Caki2 (cell line): ENCODE results near the gene SCPEP1. TPM values are rescaled to one million over a fixed set of nuclear protein-coding genes. Genes with fewer than 3 reads are reported as not detected.
"Not testable (repeated sequence)": the region's sequence is repeated elsewhere in the genome, so short reads cannot be mapped to it uniquely, and the experiment has no call there.

Experiments
- DNase-seq: peaks from one replicate; pipeline ENCODE4 v3.0.0-alpha.2; 2015; ENCODE audit warnings: low read depth
- in situ Hi-C: cut with HindIII; loops from 2 replicates; pipeline ENCODE4 v1.10.0; 2016; ENCODE audit warnings: low sequenced_read_pairs, low pct_unique_long_range_greater_than_20kb, mixed read lengths
- total RNA-seq: library from RNA; depleted of rRNA; stranded (reverse); fragments of >200 nt; shearing (Covaris generic); gene quantifications from 2 replicates; pipeline ENCODE4 v1.2.3, GENCODE V29; 2014; ENCODE audit warnings: low replicate concordance

SCPEP1 gene
- total RNA-seq, 1 experiment from 2014 or later, result 39.4 TPM

DNA sequence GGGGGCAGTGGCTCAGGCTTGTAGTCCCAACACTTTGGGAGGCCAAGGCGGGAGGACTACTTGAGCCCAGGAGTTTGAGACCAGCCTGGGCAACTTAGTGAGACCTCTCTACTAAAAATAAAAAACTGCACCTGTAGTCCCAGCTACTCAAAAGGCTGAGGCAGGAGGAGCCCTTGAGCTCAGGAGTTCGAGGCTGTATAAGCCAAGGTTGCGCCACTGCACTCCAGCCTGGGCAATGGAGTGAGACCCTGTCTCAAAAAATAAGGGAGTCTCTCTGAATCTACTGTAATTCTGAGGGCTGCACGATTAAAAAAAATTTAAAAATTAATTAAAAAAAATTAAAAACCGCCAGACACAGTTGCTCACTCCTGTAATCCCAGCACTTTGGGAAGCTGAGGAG, 20.9 kb upstream of the SCPEP1 start:
- DNase-seq, result no peak
- in situ Hi-C loops, result no loop called here

DNA sequence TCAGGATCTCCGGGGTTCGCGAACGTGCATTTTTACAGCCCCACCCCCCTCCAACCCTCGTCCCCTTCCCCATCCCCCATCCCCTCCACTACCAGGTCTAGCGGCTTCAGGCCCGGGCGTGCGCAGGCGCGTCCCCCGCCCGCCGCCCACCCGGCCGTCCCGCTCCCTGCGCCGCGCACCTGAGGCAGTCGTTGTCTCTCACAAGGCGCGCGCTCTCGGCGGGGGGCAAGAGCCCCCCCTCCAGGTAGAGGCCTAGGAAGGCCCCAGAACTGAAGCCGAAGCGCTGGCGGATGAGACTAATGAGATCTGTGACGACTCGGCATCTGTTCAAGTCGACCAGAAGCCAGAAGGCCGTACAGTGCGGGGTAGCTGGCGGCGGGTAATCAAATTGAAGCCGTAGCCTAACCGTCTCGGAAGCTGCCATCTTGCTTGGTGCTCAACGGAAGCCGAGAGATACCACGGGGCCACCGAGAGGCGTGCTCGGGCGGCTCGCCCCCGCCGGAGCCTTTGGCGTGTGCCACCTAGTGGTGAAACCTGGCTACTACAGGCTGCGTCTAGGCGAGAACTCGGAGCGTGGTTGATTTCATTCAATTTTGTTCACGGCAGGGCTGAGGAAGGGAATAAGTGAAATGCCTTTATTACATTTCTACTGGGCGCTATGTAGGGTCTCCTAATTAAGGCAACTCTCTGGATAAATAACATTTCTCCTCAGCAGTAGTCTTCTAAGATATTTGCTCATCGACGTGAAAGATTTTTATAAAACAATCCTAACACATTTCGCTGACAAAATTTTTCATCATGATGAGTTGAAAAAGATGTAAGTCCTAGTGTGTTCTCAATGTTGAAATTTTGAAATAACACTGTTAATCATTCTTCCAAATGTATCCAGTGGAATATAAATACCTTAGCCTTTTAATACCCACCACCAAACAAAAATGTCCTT, 17.1 kb upstream of the SCPEP1 start, which contains the start of gene COIL:
Gene COIL (minus strand): TSS at position 455 of the 943 bp plus-strand sequence. CDS start 31 bp downstream, at position 424.
- peak; percentile 85 for DNase-seq
- in situ Hi-C loops, result no loop called here

DNA sequence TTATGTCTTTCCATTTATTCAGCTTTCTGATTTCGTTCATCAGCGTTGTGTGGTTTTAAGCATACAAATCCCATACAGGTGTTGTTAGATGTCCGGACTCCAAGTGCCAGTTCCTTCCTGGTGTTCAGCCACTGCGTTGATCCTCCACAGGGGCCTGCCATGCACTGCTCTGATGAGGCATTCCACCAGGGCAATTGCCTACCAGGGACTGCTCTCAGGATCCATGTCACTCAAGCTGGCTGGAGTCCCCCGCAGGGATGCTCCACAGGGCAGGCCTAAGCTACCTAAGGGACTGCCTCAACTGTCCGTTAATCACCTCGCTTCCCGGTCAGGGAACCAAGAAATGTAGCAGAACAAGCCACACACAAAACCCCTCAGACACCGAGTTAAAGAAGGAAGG, 12.7 kb upstream of the SCPEP1 start:
- in situ Hi-C loops, DNase-seq: not testable (repeated sequence)

DNA sequence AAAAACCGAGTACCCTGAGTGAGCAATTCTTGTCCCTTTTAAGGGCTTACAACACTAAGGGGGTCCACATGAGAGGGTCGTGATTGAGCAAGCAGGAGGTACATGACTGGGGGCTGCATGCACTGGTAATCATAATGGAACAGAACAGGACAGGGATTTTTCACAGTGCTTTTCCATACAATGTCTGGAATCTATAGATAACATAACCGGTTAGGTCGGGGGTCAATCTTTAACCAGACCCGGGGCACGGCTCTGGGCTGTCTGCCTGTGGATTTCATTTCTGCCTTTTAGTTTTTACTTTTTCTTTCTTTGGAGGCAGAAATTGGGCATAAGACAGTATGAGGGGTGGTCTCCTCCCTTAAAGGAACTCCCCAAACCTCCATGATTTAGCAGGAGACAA, 12.2 kb upstream of the SCPEP1 start:
- DNase-seq, in situ Hi-C loops: not testable (repeated sequence)

DNA sequence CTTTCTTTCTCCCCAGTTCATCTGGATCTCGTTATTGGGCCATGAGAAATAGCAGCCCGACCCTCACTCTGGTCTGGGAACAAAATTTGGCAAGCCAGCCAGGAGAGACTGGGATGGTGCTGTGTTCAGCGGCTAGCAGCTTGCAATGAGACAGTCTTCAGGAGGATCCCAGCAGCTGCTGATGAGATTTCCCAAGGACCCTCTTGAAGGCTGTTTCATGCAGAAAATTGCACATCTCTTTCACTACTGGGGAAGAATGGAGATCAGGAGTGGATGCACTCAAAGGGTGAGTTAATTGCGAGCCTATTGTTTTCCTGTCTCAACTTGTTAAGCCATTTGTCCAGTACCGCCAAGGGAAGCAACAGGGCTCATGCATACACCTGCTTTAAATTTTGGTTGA, 11.6 kb upstream of the SCPEP1 start:
- no peak for DNase-seq
- in situ Hi-C loops, result no loop called here

DNA sequence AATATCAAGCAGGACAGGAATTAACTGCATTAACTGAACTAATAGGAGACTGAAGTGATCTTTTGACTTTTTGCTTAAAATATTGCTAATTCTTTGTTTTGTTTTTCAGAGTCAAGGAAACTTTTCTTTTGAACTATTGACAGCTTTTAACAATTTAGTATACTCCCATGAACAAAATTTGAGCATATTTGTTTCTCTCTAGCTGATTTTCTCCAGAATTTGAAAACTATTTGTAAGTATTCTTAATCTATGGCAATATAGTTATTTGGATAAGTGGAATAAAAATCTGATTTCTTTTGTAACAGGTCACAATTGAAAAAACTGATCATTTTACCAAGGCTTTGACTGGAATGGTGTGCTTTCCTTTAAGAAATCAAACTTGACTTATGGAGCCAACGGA, 7.0 kb upstream of the SCPEP1 start:
- in situ Hi-C loops, result no loop called here
- DNase-seq, result no peak

DNA sequence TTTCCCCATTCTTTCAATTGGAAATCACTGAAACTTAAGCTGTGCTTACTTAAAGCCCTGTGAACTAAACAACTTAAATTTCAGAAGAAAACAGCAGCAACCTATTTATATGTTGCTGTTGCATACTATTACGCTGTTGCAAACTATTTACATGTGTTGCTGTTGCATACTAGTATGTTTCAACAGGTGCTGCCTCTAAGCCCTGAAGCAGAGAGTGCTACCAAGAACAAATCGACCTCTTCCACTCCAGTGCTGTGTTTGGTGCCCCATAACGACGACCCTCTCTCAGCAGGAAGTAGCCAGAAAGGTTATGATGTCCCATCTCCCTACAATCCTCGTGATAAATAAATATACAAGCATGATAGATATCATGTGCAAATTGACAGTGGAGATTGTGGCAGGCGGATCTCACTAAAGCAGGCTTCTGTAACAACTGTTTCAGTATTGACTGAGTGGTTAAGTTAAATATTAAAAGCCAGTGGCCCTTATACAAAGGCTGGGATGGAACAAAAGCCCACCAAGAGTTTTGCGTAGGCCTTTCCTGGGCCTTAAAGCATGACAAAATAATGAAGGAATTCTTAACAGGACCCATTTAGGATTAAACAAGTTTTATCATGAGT, 5.7 kb upstream of the SCPEP1 start:
- in situ Hi-C loops, result no loop called here
- no peak for DNase-seq

DNA sequence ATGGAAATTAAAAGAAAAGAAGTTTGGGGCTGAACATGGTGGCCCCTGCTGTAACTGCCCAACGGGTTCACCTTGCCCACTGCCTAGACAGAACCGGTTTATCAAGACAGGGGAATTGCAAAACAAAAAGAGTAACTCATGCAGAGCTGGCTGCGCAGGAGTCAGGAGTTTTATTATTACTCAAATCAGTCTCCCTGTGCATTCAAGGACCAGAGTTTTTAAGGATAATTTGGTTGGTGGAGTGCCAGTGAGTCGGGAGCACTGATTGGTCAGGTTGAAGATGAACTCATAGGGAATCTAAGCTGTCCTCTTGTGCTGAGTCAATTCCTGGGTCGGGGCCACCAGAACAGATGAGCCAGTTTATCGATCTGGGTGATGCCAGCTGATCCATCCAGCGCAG, 4.4 kb upstream of the SCPEP1 start:
- in situ Hi-C loops, result no loop called here
- DNase-seq, result no peak

DNA sequence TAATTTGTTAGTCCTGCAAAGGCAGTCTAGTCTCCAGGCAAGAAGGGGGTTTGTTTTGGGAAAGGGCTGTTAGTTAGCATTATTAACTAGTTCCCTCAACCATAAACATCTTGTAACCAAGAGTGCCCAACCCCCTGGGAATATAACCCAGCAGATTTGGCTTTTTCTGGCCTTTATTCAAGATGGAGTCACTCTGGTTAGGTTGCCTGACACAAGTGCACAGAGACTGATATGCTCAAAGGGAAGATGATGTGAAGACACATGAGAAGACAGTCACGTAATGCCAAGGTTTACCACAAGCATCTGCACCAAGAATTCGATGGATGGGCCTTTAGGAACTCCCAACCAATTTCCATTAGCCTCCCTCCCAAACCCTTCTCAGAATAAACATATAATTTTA, 3.9 kb upstream of the SCPEP1 start:
- no peak for DNase-seq
- in situ Hi-C loops, result no loop called here

DNA sequence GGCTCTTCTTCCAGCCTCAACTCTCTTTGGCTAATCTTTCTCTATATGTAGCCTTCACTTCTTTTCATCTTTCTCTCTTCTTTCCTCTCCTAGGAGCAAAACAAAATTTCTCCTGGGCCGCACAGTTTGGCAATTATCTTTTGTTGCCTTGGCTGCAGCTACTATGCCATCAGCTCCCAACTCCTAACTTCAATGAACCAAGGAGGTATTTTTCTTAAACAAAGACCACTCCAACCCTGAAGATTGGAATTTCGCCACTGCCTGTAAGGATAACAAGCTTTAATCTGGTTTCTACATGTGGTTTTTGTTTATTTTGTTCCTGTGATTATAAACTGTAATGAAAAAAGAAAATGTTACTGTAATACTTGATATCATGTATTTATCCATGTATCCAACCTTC, 2.3 kb upstream of the SCPEP1 start:
- no peak for DNase-seq
- in situ Hi-C loops, result no loop called here

DNA sequence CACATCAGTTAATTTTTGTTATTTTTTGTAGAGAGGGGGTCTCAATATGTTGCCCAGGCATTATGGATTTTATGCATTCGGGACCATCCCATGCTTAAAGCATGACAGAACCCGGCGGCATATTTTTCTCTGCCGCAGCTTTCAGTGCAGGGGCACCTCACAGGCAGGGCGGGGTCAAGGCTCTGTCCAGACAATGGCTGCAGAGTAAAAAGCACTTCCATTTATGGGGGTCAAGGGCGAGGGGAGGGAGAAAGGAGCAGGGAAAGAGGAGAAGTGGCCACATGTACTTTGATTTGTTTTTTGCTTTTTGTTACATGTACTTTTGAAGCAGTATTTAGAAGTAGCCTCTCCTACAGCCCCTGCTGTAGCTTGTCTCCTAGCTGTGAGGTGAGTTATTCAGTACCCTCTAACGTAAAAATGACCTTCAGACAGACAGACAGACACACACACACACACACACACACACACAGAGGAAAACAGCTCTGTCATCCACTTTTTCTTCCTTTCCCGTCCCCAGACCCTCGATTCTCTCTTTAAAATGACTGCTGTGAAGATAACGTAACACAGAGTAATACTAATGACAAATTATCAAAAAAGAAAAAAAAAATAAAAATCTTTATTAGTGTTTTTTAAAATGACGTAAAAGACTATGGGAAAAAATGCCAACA, 856 bp upstream of the SCPEP1 start:
- DNase-seq, result no peak
- in situ Hi-C loops, result no loop called here

DNA sequence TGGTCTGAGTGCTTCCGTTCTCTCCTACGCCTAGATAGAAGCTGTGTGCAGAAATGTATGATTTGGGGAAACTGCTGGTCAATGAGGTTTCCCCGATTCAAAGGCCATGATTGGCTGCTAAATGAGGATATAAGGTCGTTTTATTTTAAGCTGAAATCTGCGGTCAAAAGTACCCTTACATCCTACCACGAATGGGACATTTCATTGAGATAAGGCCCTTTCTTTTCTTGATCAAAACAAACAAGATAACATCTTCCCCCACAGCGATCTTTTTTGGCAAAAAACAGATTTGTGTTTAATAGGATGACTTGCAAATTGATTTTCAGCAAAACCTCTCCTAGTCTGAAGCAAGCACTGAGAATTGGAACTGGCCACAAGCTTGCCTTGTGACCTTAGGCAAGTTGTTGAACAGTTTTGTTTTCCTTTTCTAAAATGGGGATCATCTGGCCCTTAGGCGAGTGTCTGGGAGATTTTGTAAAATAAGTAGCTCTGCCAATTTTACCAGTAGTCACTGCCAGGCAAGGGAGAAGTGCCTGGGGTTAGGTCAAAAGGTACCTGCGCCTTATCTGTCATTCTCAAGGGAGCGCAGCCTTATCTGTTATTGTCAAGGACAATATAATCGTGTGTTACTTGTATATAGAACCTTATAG, 635 bp downstream of the SCPEP1 start:
- no peak for DNase-seq
- in situ Hi-C loops, result no loop called here

DNA sequence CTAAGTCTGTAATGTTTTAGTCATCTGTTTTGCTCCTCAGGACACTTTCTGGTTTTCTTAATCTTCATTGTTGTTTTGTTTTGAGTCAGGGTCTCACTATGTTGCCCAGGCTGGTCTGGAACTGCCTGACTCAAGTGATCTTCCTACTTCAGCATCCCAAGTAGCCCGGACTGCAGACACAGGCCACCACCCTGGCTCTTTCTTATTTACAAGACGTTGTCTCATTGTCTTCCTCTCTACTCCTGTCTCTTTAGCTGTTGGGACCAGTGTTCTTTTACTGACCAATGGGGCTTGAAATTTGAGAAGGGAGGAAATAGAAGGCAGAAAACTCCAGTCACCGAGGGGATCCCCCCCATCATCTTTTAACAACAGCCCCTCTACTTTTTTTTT, 1.2 kb downstream of the SCPEP1 start:
- in situ Hi-C loops, result no loop called here
- DNase-seq, result no peak

DNA sequence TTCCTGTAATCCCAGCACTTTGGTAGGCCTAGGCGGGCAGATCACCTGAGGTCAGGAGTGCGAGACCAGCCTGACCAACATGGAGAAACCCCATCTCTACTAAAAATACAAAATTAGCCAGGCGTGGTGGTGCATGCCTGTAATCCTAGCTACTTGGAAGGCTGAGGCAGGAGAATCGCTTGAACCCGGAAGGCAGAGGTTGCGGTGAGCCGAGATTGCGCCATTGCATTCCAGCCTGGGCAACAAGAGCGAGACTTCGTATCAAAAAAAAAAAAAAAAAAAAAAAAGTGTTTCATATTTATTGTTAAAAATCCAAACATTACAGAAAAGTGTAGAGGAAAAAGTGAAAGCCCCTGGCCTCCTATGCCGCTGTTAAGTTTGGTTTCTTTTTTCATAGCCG, 2.6 kb downstream of the SCPEP1 start:
- in situ Hi-C loops, DNase-seq: not testable (repeated sequence)

DNA sequence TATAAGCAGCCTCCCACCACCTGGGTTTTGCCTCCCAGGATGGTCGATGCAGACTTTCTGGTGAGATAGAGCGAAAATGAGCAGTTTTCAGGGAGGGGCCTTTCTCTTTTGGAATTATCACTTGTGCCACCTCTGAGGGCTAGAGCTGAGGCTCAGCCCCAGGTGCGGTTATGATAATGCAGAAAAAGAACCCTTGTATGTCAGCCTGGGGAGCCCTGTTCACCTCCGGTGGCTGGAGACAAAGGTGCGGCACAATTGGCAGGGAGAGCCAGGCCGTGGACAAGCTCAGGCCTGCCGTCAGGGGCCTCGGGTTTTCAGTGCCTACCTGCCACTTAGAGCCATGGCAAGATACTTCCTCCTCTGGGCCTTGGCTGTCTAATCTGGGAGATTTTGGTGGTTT, 4.4 kb downstream of the SCPEP1 start:
- in situ Hi-C loops, result no loop called here
- no peak for DNase-seq

DNA sequence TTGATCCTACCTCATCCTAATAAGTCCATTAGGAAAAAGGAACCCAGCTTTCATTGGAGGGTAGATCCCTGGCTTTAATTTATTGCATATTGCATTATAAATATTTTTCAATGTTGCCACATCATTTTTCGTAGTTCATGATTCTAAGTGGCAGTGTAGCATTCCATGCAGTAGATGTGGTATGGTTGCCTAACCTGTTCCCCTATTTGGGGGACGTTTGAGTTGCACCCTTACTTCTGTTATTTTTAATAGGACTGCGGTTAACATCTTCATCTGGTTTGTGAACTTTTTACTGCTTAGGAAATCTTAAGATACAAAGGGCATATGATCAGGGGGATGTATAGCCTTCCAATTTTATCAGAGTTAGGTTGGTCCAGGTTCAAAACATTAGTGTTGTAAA, 5.4 kb downstream of the SCPEP1 start:
- in situ Hi-C loops, result no loop called here
- no peak for DNase-seq

DNA sequence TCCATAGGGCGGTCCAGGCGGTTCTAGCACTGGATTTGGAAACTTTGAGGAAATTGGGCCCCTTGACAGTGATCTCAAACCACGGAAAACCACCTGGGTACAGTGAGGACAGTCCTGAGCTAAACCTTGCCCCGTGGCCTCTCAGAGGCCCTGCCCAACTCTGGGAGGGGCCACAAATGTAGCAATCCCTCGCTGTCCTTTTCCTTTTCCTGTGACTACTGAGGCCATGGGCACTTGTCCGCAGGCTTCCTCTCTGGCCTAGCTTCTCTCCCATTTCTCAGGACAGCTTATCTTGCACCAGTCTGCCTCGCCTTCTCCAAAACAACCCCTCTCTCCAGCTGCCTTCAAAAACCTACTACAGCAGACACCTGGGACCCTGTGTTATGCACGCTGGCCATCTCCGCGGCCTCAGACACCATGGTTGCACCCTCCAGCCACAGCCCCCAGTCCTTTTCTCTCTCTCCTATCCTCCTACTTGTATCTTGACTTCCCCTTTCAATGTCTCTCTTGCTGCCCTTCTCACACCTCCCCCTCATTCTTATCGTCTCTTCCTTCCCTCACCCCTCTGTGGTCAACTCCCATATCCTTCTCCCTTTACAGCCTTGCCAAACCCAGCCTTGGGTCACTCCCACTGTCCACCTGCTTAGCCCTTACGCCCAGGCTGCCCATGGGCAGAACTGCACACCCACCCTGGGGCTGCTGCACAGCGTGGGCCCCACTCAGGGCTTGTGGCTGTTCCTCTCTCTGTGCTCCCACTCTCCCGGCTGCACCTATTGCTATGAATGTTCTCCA, 7.6 kb downstream of the SCPEP1 start:
- no peak for DNase-seq

DNA sequence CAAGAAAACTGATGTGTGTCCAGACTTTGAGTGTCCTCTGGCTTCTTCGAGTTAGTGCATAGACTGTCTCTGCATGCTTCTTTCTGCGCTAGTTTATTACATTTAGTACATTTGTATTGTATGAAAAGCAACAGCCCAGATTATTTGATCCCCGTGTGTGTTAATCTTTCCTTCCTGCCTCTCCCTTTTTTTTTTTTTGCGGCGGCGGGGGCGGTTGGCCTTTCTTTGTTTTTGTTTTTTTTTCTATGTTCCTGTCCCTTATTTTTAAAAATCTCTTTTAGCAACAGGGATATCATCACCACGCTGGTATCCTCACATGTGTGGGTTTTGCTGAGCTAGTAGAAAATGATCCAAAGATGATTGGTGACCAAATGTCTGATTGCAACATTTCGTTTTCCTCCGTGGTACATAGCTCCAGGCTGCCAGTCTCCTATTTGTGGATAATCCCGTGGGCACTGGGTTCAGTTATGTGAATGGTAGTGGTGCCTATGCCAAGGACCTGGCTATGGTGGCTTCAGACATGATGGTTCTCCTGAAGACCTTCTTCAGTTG, 9.4 kb downstream of the SCPEP1 start:
- no peak for DNase-seq
- in situ Hi-C loops, result no loop called here

More for the DNA sequence above, 7.6 kb downstream of the SCPEP1 start:
- in situ Hi-C loops, result no loop called here
